PFSK-1 (cell line): Measurements from ENCODE around the gene ERC2. TPM values are rescaled to one million over a fixed set of nuclear protein-coding genes. Genes with fewer than 3 reads are reported as not detected.
A peak's percentile ranks its signal among the peaks of the same experiment; 100 is the strongest.

Experiments
- FOXP2 ChIP-seq: optimal IDR thresholded peaks from 2 replicates; pipeline ENCODE3; 2011; ENCODE audit warnings: borderline replicate concordance, control low read depth, inconsistent platforms; ENCODE audit not compliant: insufficient read depth; ENCODE audit errors: extremely low read length, extremely low read depth
- POLR2AphosphoS5 ChIP-seq: IDR thresholded peaks from 2 replicates; pipeline ENCODE4 v1.6.1; 2012; ENCODE audit warnings: low read depth, mild to moderate bottlenecking, control low read depth, low read length, moderate library complexity
- SIN3A ChIP-seq: IDR thresholded peaks from 2 replicates; pipeline ENCODE4 v1.6.1; 2012; ENCODE audit warnings: mild to moderate bottlenecking, low read length, moderate library complexity, borderline replicate concordance; ENCODE audit not compliant: insufficient read depth
- TAF1 ChIP-seq: IDR thresholded peaks from 2 replicates; pipeline ENCODE4 v1.6.1; 2012; ENCODE audit warnings: low read length, control low read depth, borderline replicate concordance; ENCODE audit not compliant: insufficient read depth
- polyA plus RNA-seq: library from polyadenylated mRNA; unstranded; fragments of >200 nt; gene quantifications from one replicate; pipeline ENCODE4 v1.2.1, GENCODE V29; 2012; ENCODE audit warnings: low read depth, missing spikeins; ENCODE audit not compliant: insufficient read length
- TF ChIP-seq, protein P1 (sequence below), 2 experiments: IDR thresholded peaks; 2 replicates each; pipeline versions ENCODE4 v1.6.1 to v1.8.0; 2011 to 2012; ENCODE audit warnings: low read depth in 2 of 2, low read length in 2 of 2, control low read depth in 1 of 2, inconsistent platforms in 1 of 2, mild to moderate bottlenecking in 1 of 2, moderate library complexity in 1 of 2; ENCODE audit not compliant: insufficient read depth in 1 of 2

Gene ERC2
- 0.18 TPM for polyA plus RNA-seq

DNA sequence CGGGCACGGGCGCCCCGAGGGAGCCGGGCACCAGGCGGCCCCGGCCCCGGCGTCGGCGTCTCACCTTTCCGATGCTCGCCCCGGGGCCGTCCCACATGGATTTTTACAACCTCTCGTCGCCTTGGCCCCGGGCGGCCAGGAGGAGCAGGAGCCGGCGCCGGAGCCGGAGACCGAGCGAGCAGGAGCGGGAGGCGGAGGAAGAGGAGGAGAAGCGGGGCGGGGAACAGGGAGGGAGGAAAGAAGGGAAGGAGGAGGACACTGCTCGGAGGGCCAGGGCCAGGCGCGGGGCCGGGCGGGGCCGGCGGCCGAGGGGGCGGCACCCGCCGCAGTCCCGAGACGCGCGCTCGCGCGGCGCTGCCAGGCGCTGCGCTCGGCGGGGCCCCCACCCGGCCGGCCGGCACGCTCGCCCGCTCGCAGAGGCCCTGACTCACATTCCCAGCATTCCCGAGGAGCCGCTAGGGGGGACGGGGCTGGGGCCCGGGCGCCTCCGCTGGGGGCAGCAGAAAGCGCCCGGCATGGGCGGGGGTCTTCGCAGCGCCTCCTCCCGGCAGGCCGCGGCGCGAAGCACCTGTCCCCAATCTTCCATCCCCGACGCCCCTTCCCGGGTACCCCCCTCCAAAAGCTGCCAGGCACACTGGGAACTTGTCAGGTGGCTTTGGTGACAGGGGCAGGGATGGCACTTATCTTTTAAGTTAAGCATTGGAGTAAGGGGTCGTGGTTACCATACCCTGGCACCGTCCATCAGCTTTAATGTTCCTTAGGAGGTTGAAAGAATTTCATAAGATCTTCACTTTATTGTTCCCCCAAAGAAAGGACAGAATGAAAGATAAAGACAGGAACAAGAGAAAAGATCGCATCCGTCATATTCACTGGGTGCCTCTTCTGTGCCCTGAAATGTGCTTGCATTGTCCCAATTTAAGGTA is at the start of gene ERC2:
TSS of gene ERC2 (minus strand) at position 284 of the 923 bp plus-strand sequence.
- TF ChIP-seq SIN3A (no peak), FOXP2 (no peak), POLR2AphosphoS5 (no peak), TAF1 (no peak)
- TF ChIP-seq, protein P1, sequence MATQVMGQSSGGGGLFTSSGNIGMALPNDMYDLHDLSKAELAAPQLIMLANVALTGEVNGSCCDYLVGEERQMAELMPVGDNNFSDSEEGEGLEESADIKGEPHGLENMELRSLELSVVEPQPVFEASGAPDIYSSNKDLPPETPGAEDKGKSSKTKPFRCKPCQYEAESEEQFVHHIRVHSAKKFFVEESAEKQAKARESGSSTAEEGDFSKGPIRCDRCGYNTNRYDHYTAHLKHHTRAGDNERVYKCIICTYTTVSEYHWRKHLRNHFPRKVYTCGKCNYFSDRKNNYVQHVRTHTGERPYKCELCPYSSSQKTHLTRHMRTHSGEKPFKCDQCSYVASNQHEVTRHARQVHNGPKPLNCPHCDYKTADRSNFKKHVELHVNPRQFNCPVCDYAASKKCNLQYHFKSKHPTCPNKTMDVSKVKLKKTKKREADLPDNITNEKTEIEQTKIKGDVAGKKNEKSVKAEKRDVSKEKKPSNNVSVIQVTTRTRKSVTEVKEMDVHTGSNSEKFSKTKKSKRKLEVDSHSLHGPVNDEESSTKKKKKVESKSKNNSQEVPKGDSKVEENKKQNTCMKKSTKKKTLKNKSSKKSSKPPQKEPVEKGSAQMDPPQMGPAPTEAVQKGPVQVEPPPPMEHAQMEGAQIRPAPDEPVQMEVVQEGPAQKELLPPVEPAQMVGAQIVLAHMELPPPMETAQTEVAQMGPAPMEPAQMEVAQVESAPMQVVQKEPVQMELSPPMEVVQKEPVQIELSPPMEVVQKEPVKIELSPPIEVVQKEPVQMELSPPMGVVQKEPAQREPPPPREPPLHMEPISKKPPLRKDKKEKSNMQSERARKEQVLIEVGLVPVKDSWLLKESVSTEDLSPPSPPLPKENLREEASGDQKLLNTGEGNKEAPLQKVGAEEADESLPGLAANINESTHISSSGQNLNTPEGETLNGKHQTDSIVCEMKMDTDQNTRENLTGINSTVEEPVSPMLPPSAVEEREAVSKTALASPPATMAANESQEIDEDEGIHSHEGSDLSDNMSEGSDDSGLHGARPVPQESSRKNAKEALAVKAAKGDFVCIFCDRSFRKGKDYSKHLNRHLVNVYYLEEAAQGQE (IDR thresholded peaks at IDR 0.05; ENCODE audit: insufficient read depth in 1 of 2, low read depth in 2 of 2, low read length in 2 of 2): no peak

DNA sequence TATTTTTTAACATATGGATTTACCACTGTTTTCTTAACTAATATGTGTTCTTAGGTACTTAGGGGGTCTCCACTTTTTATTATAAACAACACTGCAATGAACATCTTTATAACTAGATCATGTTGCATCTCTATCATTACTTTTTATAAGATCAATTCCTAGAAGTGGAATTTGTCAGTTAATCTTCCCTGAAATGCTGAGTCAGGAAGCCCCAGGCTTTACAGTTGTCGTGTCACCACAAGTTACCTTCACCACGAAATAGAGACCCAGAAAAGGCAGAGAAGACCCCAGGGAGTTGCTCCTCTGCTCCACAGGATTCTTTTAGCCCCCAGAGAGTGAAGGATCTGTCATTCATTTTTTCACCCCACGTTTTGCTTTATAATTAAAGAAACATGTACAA is 34.5 kb upstream of the ERC2 start:
- TF ChIP-seq TAF1: no peak
- no peak for TF ChIP-seq FOXP2
- no peak for TF ChIP-seq POLR2AphosphoS5
- no peak for TF ChIP-seq SIN3A
- TF ChIP-seq, protein P1 (IDR thresholded peaks at IDR 0.05; ENCODE audit: insufficient read depth in 1 of 2, low read depth in 2 of 2, low read length in 2 of 2): no peak

DNA sequence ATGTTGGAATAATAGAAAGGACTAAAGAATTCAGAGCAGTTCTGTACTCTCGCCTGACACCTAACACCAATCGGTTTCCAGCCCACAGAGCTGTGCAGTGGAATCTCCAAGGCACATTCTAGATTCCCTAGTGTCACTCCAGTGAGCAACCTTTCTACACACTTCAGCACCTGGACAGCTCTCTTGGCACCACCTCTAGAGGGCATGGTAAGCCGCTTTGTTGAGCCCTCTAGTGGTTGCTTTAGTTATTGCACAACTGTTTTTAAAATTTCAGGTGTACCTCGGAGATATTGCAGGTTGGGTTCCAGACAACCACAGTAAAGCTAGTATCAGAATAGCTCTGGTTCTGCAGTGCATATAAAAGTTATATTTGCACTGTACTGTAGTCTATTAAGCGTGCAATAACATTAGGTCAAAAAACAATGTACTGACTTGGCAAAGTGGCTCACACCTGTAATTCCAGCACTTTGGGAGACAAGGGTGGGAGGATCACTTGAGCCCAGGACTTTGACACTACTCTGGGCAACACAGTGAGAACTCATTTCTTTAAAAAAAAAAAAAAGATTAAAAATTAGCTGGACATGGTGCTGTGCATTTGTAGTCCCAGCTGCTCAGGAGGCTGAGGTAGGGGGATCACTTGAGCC is 26.5 kb upstream of the ERC2 start:
- TF ChIP-seq SIN3A (peak; percentile 93; the same call in 1 of the 2 replicates), TAF1 (no peak)
- TF ChIP-seq, protein P1 (IDR thresholded peaks at IDR 0.05; ENCODE audit: insufficient read depth in 1 of 2, low read depth in 2 of 2, low read length in 2 of 2): peak; percentile 98 to 100

DNA sequence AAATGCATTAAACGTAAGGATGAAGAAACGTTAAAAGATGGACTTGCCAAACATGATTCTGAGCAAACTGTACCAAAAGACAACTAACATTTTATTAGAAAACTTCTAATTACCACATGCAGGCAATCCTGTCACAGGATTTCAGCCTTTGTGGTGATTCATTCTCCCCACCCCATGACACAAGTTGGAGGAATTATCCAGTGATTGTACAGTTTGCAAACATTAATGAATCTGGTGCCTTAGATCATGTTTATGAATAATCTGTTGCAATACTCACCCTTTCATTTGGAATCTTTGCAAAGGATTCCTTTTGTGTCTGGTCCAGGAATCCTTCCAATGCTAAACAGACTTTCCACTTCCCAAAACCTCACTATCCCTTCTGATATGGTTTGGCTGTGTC is 23.3 kb upstream of the ERC2 start:
- TF ChIP-seq POLR2AphosphoS5: no peak
- TF ChIP-seq SIN3A: no peak
- no peak for TF ChIP-seq TAF1
- TF ChIP-seq, protein P1 (IDR thresholded peaks at IDR 0.05; ENCODE audit: insufficient read depth in 1 of 2, low read depth in 2 of 2, low read length in 2 of 2): no peak
- TF ChIP-seq FOXP2: no peak
